ENCODE data around the gene NBAS. TPM values are rescaled to one million over a fixed set of nuclear protein-coding genes. Genes with fewer than 3 reads are reported as not detected.
"Not testable (repeated sequence)": the region's sequence is repeated elsewhere in the genome, so short reads cannot be mapped to it uniquely, and the experiment has no call there.

Gene NBAS
- total RNA-seq, 1 experiment from 2014 or later: 36.3 TPM

DNA sequence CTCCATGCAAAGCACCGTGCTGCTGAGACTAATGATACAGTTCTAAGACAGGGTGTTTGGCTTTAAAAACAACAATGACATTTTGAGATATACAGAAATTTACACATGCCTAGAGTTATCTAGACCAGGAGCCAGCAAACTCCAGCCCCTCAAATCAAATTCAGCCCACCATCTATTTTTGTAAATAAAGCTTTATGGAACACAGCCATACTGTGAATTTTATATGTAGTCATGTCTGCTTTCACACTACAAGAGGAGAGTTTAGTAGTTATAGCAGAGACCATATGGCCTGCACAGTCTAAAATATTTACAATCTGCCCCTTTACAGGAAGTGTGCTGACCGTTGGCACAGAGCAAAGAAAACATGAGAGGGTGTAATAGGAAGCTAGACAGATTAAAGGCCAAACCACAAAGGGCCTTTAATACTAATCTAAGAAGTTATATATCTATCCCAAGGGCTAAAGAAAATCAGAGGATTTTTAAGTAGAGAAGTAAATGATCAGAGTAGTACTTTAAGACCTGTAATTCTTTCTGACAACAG, 39.4 kb downstream of the NBAS start:
- ATAC-seq: no peak
- CTCF ChIA-PET: no interaction called here
- in situ Hi-C loops (cut with HindIII; ENCODE audit: low pct_unique_long_range_greater_than_20kb, low sequenced_read_pairs): no loop called here

GRCh38 chr2:15520346-15520745, 40.8 kb downstream of the NBAS start:
- TF ChIP-seq TCF7L2 (IDR thresholded peaks at IDR 0.05; ENCODE audit: low read depth, low read length) (no peak), POLR2AphosphoS5 (IDR thresholded peaks at IDR 0.05; ENCODE audit: low read depth, low read length) (no peak), SIN3A (IDR thresholded peaks at IDR 0.05; ENCODE audit: borderline replicate concordance, insufficient read depth, low read depth, low read length) (no peak), REST (IDR thresholded peaks at IDR 0.05; ENCODE audit: insufficient read depth in 1 of 2, low read depth in 2 of 2, low read length in 1 of 2) (no peak), CTCF (IDR thresholded peaks at IDR 0.05) (no peak)
- POLR2A ChIA-PET: no interaction called here
- H3K36me3 ChIP-seq (ENCODE audit: control insufficient read depth, insufficient read depth, low read length): no peaks in the 10 kb centered on the region
- CTCF ChIA-PET: no interaction called here
- intact Hi-C loops (cut with micrococcal nuclease; ENCODE audit: unreplicated experiment) (no loop called here), in situ Hi-C loops (cut with HindIII; ENCODE audit: low pct_unique_long_range_greater_than_20kb, low sequenced_read_pairs) (no loop called here)
- no peak overlapping the region for H3K27ac ChIP-seq (ENCODE audit: low read length)
- no peaks in the 10 kb centered on the region for H3K4me1 ChIP-seq (ENCODE audit: control insufficient read depth, insufficient read depth, low read length)
- BruUV-seq (replicated peaks): no TSS peak
- DNase-seq (ENCODE audit: low read depth, low spot score) (no peak), ATAC-seq (no peak)
- no peaks in the 10 kb centered on the region for H3K27me3 ChIP-seq (ENCODE audit: control insufficient read depth, insufficient read depth, low read length)
- no peak overlapping the region for H3K4me3 ChIP-seq (ENCODE audit: low read depth in 2 of 2, low read length in 2 of 2)
- no peaks in the 10 kb centered on the region for H3K9me3 ChIP-seq (ENCODE audit: control insufficient read depth, insufficient read depth, low read depth, low read length)

More for the DNA sequence above, 39.4 kb downstream of the NBAS start:
- H3K36me3 ChIP-seq (ENCODE audit: control insufficient read depth, insufficient read depth, low read length): no peaks in the 10 kb centered on the region
- no peak overlapping the region for H3K27ac ChIP-seq (ENCODE audit: low read length)
- intact Hi-C loops (cut with micrococcal nuclease; ENCODE audit: unreplicated experiment): no loop called here
- no peaks in the 10 kb centered on the region for H3K9me3 ChIP-seq (ENCODE audit: control insufficient read depth, insufficient read depth, low read depth, low read length)
- TF ChIP-seq CTCF (IDR thresholded peaks at IDR 0.05) (no peak), REST (IDR thresholded peaks at IDR 0.05; ENCODE audit: insufficient read depth in 1 of 2, low read depth in 2 of 2, low read length in 1 of 2) (no peak), POLR2AphosphoS5 (IDR thresholded peaks at IDR 0.05; ENCODE audit: low read depth, low read length) (no peak), SIN3A (IDR thresholded peaks at IDR 0.05; ENCODE audit: borderline replicate concordance, insufficient read depth, low read depth, low read length) (no peak), TCF7L2 (IDR thresholded peaks at IDR 0.05; ENCODE audit: low read depth, low read length) (no peak)
- no peak overlapping the region for H3K4me3 ChIP-seq (ENCODE audit: low read depth in 2 of 2, low read length in 2 of 2)
- H3K4me1 ChIP-seq (ENCODE audit: control insufficient read depth, insufficient read depth, low read length): no peaks in the 10 kb centered on the region
- POLR2A ChIA-PET: no interaction called here
- no TSS peak for BruUV-seq (replicated peaks)
- DNase-seq (ENCODE audit: low read depth, low spot score): no peak
- no peaks in the 10 kb centered on the region for H3K27me3 ChIP-seq (ENCODE audit: control insufficient read depth, insufficient read depth, low read length)

- POLR2A ChIA-PET; H3K4me3 ChIP-seq (ENCODE audit: low read depth in 2 of 2, low read length in 2 of 2); H3K27ac ChIP-seq (ENCODE audit: low read length); intact Hi-C loops (cut with micrococcal nuclease; ENCODE audit: unreplicated experiment); ATAC-seq; H3K4me1 ChIP-seq (ENCODE audit: control insufficient read depth, insufficient read depth, low read length); H3K9me3 ChIP-seq (ENCODE audit: control insufficient read depth, insufficient read depth, low read depth, low read length); DNase-seq (ENCODE audit: low read depth, low spot score); in situ Hi-C loops (cut with HindIII; ENCODE audit: low pct_unique_long_range_greater_than_20kb, low sequenced_read_pairs); BruUV-seq (replicated peaks); H3K36me3 ChIP-seq (ENCODE audit: control insufficient read depth, insufficient read depth, low read length); CTCF ChIA-PET; H3K27me3 ChIP-seq (ENCODE audit: control insufficient read depth, insufficient read depth, low read length): not testable (repeated sequence)
Measured at GRCh38 chr2:15518759-15519158, 42.4 kb downstream of the NBAS start.

Data from Panc1 (cell line).